CD14-positive monocyte (primary cell): ENCODE data around the gene PDZRN3. TPM values are rescaled to one million over a fixed set of nuclear protein-coding genes. Genes with fewer than 3 reads are reported as not detected.

Experiments used
- DNase-seq, 3 donors: peaks; one replicate each; pipeline ENCODE4 v3.0.0-alpha.2; 2011 to 2022
- H2AFZ ChIP-seq: 2 replicates; pipeline ENCODE4 v1.6.0; 2012; ENCODE audit warnings: mild to moderate bottlenecking, low read depth, low read length, inconsistent platforms; ENCODE audit not compliant: insufficient read depth, poor library complexity, severe bottlenecking
- H3K27ac ChIP-seq, 2 donors: 1 replicate in 1 of 2; 2 replicates in 1 of 2; pipeline ENCODE4 v1.5.1; 2012 to 2013; ENCODE audit warnings: low read length in 2 of 2, control low read depth in 1 of 2, inconsistent platforms in 1 of 2, low read depth in 1 of 2, mild to moderate bottlenecking in 1 of 2
- H3K27me3 ChIP-seq, 2 donors: one replicate each; pipeline versions ENCODE4 v1.6.0 to v1.6.1; 2011 to 2013; ENCODE audit warnings: low read length in 2 of 2; ENCODE audit not compliant: control insufficient read depth in 2 of 2, insufficient read depth in 2 of 2
- H3K36me3 ChIP-seq, 2 donors: replicated peaks in 1 of 2; 1 replicate in 1 of 2; 2 replicates in 1 of 2; pipeline versions ENCODE4 v1.5.1 to v1.6.1; 2012 to 2013; ENCODE audit warnings: low read length in 2 of 2, control low read depth in 1 of 2, inconsistent platforms in 1 of 2, mild to moderate bottlenecking in 1 of 2; ENCODE audit not compliant: insufficient read depth in 2 of 2, control insufficient read depth in 1 of 2
- H3K4me1 ChIP-seq, 2 donors: 1 replicate in 1 of 2; 2 replicates in 1 of 2; pipeline versions ENCODE4 v1.5.1 to v1.6.1; 2012 to 2013; ENCODE audit warnings: low read length in 2 of 2, control low read depth in 1 of 2, inconsistent platforms in 1 of 2, mild to moderate bottlenecking in 1 of 2, moderate library complexity in 1 of 2; ENCODE audit not compliant: insufficient read depth in 2 of 2, control insufficient read depth in 1 of 2
- H3K4me2 ChIP-seq: replicated peaks from 2 replicates; pipeline ENCODE3; 2012; ENCODE audit warnings: low read length, moderate library complexity, mild to moderate bottlenecking; ENCODE audit not compliant: poor library complexity, severe bottlenecking; ENCODE audit errors: extremely low read depth
- H3K4me3 ChIP-seq, 3 experiments: fragments of 200-600 bp in 1 of 3; sonication (generic) in 1 of 3; replicated peaks in 1 of 3; 1 replicate in 2 of 3; 2 replicates in 1 of 3; pipeline ENCODE4 v1.5.1; 2011 to 2013; ENCODE audit warnings: low read length in 3 of 3, mild to moderate bottlenecking in 3 of 3, control low read depth in 2 of 3, low read depth in 2 of 3, inconsistent platforms in 1 of 3, moderate library complexity in 1 of 3
- H3K79me2 ChIP-seq: 2 replicates; pipeline ENCODE4 v1.6.0; 2012; ENCODE audit warnings: mild to moderate bottlenecking, control low read depth, inconsistent platforms, low read length, moderate library complexity; ENCODE audit not compliant: insufficient read depth
- H3K9ac ChIP-seq: 2 replicates; pipeline ENCODE4 v1.6.0; 2017; ENCODE audit warnings: low read length, mild to moderate bottlenecking; ENCODE audit not compliant: insufficient read depth, poor library complexity, severe bottlenecking
- H3K9me3 ChIP-seq, 2 donors: replicated peaks in 1 of 2; 1 replicate in 1 of 2; 2 replicates in 1 of 2; pipeline versions ENCODE4 v1.5.1 to v1.6.1; 2012 to 2013; ENCODE audit warnings: low read length in 2 of 2, control low read depth in 1 of 2; ENCODE audit not compliant: control insufficient read depth in 1 of 2, insufficient read depth in 1 of 2
- H4K20me1 ChIP-seq: 2 replicates; pipeline ENCODE4 v1.6.0; 2012; ENCODE audit warnings: mild to moderate bottlenecking, low read length, control low read depth, moderate library complexity; ENCODE audit not compliant: insufficient read depth
- H3K27ac Mint-ChIP-seq, 7 donors: one replicate each; pipeline ENCODE4 v1.8.0; 2020; ENCODE audit warnings: mild to moderate bottlenecking in 7 of 7, mixed read lengths in 7 of 7, moderate library complexity in 6 of 7, inconsistent platforms in 2 of 7
- H3K27me3 Mint-ChIP-seq, 3 donors: one replicate each; pipeline ENCODE4 v1.8.0; 2021 to 2022; ENCODE audit warnings: low read depth in 3 of 3, mild to moderate bottlenecking in 3 of 3, mixed read lengths in 3 of 3, moderate library complexity in 3 of 3, inconsistent platforms in 1 of 3
- H3K36me3 Mint-ChIP-seq, 2 donors: one replicate each; pipeline ENCODE4 v1.8.0; 2020; ENCODE audit warnings: mixed read lengths in 2 of 2, inconsistent platforms in 1 of 2, mild to moderate bottlenecking in 1 of 2
- H3K4me1 Mint-ChIP-seq: one replicate; pipeline ENCODE4 v1.8.0; 2020; ENCODE audit warnings: mild to moderate bottlenecking, mixed read lengths
- H3K4me3 Mint-ChIP-seq, 2 donors: one replicate each; pipeline ENCODE4 v1.8.0; 2020; ENCODE audit warnings: mild to moderate bottlenecking in 2 of 2, mixed read lengths in 2 of 2, moderate library complexity in 1 of 2
- H3K9me3 Mint-ChIP-seq, 7 donors: one replicate each; pipeline ENCODE4 v1.8.0; 2020 to 2022; ENCODE audit warnings: mixed read lengths in 7 of 7, mild to moderate bottlenecking in 6 of 7, moderate library complexity in 6 of 7, inconsistent platforms in 2 of 7
- CTCF ChIP-seq: fragments of 200-600 bp; IDR thresholded peaks from one replicate; pipeline ENCODE4 v1.8.0; 2022; ENCODE audit warnings: antibody characterized with exemption, mild to moderate bottlenecking
- WGBS: methylation state at CpG from one replicate; pipeline ENCODE4 v1.1.5; 2013; ENCODE audit warnings: missing lambda C conversion rate; ENCODE audit not compliant: insufficient coverage; 5-methylcytosine and 5-hydroxymethylcytosine counted together
- intact Hi-C, 2 donors: fragments of 100-400 bp; cut with micrococcal nuclease; formaldehyde crosslinking; loops; one replicate each; pipeline versions ENCODE4 v1.15.0 to v1.15.1; 2023
- polyA plus RNA-seq, 3 donors: library from polyadenylated mRNA; depleted of rRNA in 1 of 3; unstranded in 2 of 3; stranded (reverse) in 1 of 3; fragments of 300-500 nt in 2 of 3; fragments of >200 nt in 1 of 3; fragmentation: Illumina TruSeq in 2 of 3; gene quantifications; 1 replicate in 2 of 3; 2 replicates in 1 of 3; pipeline ENCODE4 v1.2.3, GENCODE V29; 2012 to 2021

Gene PDZRN3
- polyA plus RNA-seq, 3 donors: not detected

- Histone ChIP-seq H3K36me3 (no peaks in the 10 kb centered on the region), H3K9ac (no peak overlapping the region), H3K27ac (no peak overlapping the region), H3K4me1 (no peaks in the 10 kb centered on the region), H3K9me3 (no peaks in the 10 kb centered on the region), H3K27me3 (no peaks in the 10 kb centered on the region), H3K79me2 (no peaks in the 10 kb centered on the region), H3K4me2 (no peak overlapping the region), H3K4me3 (no peak overlapping the region), H4K20me1 (no peaks in the 10 kb centered on the region), H2AFZ (no peak overlapping the region)
- intact Hi-C loops: no loop called here
- no peak overlapping the region for H3K4me3 Mint-ChIP-seq
- DNase-seq: no peak
- no peaks in the 10 kb centered on the region for H3K9me3 Mint-ChIP-seq
- peaks cover 0 to 6% (median 5%) of the 10 kb centered on the region in 3 donors for H3K27me3 Mint-ChIP-seq
- H3K4me1 Mint-ChIP-seq: no peaks in the 10 kb centered on the region
- no peaks in the 10 kb centered on the region for H3K36me3 Mint-ChIP-seq
- no peak for TF ChIP-seq CTCF
- 100% methylated on average over 2 of the region's 3 CpGs for WGBS
- H3K27ac Mint-ChIP-seq: no peak overlapping the region
These were observed 186.9 kb downstream of the PDZRN3 start for GRCh38 chr3:73437828-73438227.

GRCh38 chr3:73435055-73435454, 189.7 kb downstream of the PDZRN3 start:
- H3K27me3 Mint-ChIP-seq: peaks cover 2 to 8% (median 3%) of the 10 kb centered on the region in 3 donors
- Histone ChIP-seq H3K4me2 (no peak overlapping the region), H3K4me3 (no peak overlapping the region), H3K9ac (no peak overlapping the region), H4K20me1 (no peaks in the 10 kb centered on the region), H3K4me1 (no peaks in the 10 kb centered on the region), H3K9me3 (no peaks in the 10 kb centered on the region), H2AFZ (no peak overlapping the region), H3K36me3 (no peaks in the 10 kb centered on the region), H3K79me2 (no peaks in the 10 kb centered on the region), H3K27me3 (no peaks in the 10 kb centered on the region), H3K27ac (no peak overlapping the region)
- TF ChIP-seq CTCF: no peak
- no peaks in the 10 kb centered on the region for H3K4me1 Mint-ChIP-seq
- no peaks in the 10 kb centered on the region for H3K9me3 Mint-ChIP-seq
- WGBS: 90% methylated on average over 7 of the region's 11 CpGs
- DNase-seq: no peak
- H3K4me3 Mint-ChIP-seq: no peak overlapping the region
- H3K27ac Mint-ChIP-seq: no peak overlapping the region
- intact Hi-C loops: no loop called here
- no peaks in the 10 kb centered on the region for H3K36me3 Mint-ChIP-seq
